ENCODE measurements around the gene LRMDA.

- TF ChIP-seq, protein P1, sequence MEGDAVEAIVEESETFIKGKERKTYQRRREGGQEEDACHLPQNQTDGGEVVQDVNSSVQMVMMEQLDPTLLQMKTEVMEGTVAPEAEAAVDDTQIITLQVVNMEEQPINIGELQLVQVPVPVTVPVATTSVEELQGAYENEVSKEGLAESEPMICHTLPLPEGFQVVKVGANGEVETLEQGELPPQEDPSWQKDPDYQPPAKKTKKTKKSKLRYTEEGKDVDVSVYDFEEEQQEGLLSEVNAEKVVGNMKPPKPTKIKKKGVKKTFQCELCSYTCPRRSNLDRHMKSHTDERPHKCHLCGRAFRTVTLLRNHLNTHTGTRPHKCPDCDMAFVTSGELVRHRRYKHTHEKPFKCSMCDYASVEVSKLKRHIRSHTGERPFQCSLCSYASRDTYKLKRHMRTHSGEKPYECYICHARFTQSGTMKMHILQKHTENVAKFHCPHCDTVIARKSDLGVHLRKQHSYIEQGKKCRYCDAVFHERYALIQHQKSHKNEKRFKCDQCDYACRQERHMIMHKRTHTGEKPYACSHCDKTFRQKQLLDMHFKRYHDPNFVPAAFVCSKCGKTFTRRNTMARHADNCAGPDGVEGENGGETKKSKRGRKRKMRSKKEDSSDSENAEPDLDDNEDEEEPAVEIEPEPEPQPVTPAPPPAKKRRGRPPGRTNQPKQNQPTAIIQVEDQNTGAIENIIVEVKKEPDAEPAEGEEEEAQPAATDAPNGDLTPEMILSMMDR (conservative IDR thresholded peaks at IDR 0.05; ENCODE audit: low read length) = no peak
- no peak for TF ChIP-seq EZH2phosphoT487 (IDR thresholded peaks at IDR 0.05; ENCODE audit: borderline replicate concordance)
Measured at GRCh38 chr10:75643944-75644692, 212.7 kb downstream of the LRMDA start.

All from Loucy (cell line).